HepG2 (cell line): ENCODE measurements around the gene ITGB2. TPM values are rescaled to one million over a fixed set of nuclear protein-coding genes. Genes with fewer than 3 reads are reported as not detected.

Source experiments
- ARID4A ChIP-seq: sonication (generic); formaldehyde crosslinking; IDR thresholded peaks from 2 replicates; pipeline ENCODE4 v1.5.0; 2020; ENCODE audit warnings: mild to moderate bottlenecking, missing genetic modification reagents, borderline replicate concordance
- CBX2 ChIP-seq, 2 experiments: fragments of 200-600 bp in 1 of 2; sonication (generic); formaldehyde crosslinking in 1 of 2; IDR thresholded peaks; 2 replicates each; pipeline versions ENCODE4 v1.7.0 to v1.8.1; 2018 to 2022; ENCODE audit warnings: low read depth in 2 of 2, low read length in 1 of 2, mild to moderate bottlenecking in 1 of 2, missing genetic modification reagents in 1 of 2
- CHD4 ChIP-seq: fragments of 200-600 bp; sonication (generic); IDR thresholded peaks from 2 replicates; pipeline ENCODE4 v1.7.0; 2017; ENCODE audit warnings: mild to moderate bottlenecking, low read length, borderline replicate concordance
- JUND ChIP-seq: sonication (generic); formaldehyde crosslinking; IDR thresholded peaks from 2 replicates; pipeline ENCODE4 v1.8.0; 2022; ENCODE audit warnings: mild to moderate bottlenecking, missing genetic modification reagents
- KLF13 ChIP-seq: sonication (generic); formaldehyde crosslinking; IDR thresholded peaks from 2 replicates; pipeline ENCODE4 v1.4.0; 2020; ENCODE audit warnings: mild to moderate bottlenecking, missing genetic modification reagents
- MLX ChIP-seq: IDR thresholded peaks from 2 replicates; pipeline ENCODE4 v1.6.1; 2016
- NFYB ChIP-seq: sonication (generic); formaldehyde crosslinking; IDR thresholded peaks from 2 replicates; pipeline ENCODE4 v1.4.0; 2020; ENCODE audit warnings: missing genetic modification reagents
- PHF20 ChIP-seq: sonication (generic); formaldehyde crosslinking; IDR thresholded peaks from 2 replicates; pipeline ENCODE4 v1.5.0; 2020; ENCODE audit warnings: mild to moderate bottlenecking, missing genetic modification reagents
- RAD51 ChIP-seq: fragments of 450-650 bp; IDR thresholded peaks from 2 replicates; pipeline ENCODE4 v1.6.1; 2016; ENCODE audit warnings: borderline replicate concordance
- ZBTB1 ChIP-seq: sonication (generic); formaldehyde crosslinking; IDR thresholded peaks from 2 replicates; pipeline ENCODE4 v1.4.0; 2020; ENCODE audit warnings: missing genetic modification reagents, borderline replicate concordance
- ZFP36L2 ChIP-seq: sonication (generic); formaldehyde crosslinking; IDR thresholded peaks from 2 replicates; pipeline ENCODE4 v1.4.0; 2020; ENCODE audit warnings: missing genetic modification reagents
- ZNF12 ChIP-seq: sonication (generic); formaldehyde crosslinking; IDR thresholded peaks from 2 replicates; pipeline ENCODE4 v1.5.0; 2020; ENCODE audit warnings: missing genetic modification reagents
- ZNF318 ChIP-seq: sonication (generic); formaldehyde crosslinking; IDR thresholded peaks from 2 replicates; pipeline ENCODE4 v1.4.0; 2020; ENCODE audit warnings: mild to moderate bottlenecking, missing genetic modification reagents
- ZNF430 ChIP-seq: sonication (generic); formaldehyde crosslinking; IDR thresholded peaks from 2 replicates; pipeline ENCODE4 v1.9.0; 2021; ENCODE audit warnings: mild to moderate bottlenecking, missing genetic modification reagents
- ZNF784 ChIP-seq: sonication (generic); formaldehyde crosslinking; IDR thresholded peaks from 2 replicates; pipeline ENCODE4 v1.5.1; 2020; ENCODE audit warnings: missing genetic modification reagents, mild to moderate bottlenecking, borderline replicate concordance
- polyA plus RNA-seq, 8 experiments: library from polyadenylated mRNA; depleted of rRNA in 3 of 8; stranded (reverse) in 7 of 8; unstranded in 1 of 8; fragments of >200 nt; fragmentation: Illumina TruSeq in 4 of 8; extraction: Trizol in 4 of 8; gene quantifications; 2 replicates each; pipeline versions ENCODE4 v1.2.1 to v1.2.3, GENCODE V29; 2011 to 2016; ENCODE audit warnings: low read depth in 4 of 8, missing spikeins in 1 of 8, mixed read lengths in 1 of 8; ENCODE audit not compliant: insufficient read depth in 1 of 8
- total RNA-seq, 5 experiments: library from RNA; depleted of rRNA; stranded (reverse); fragments of >200 nt; fragmentation: Illumina TruSeq; extraction: Trizol; gene quantifications; 2 replicates each; pipeline ENCODE4 v1.2.3, GENCODE V29; 2016; ENCODE audit warnings: low read depth in 1 of 5

The ITGB2 gene
- total and polyA plus RNA-seq, 2 of the 13 experiments (the other 11 are each of a cell fraction or from before 2014, with no cell fraction given), result 4.2 to 18.0 TPM

- TF ChIP-seq ZNF318, result 0 out of 2 replicates have a peak, but pooled peaks have one; percentile 30
- 0 out of 2 replicates have a peak, but pooled peaks have one; percentile 54 for TF ChIP-seq JUND (CRISPR knock-in tag)
- TF ChIP-seq ZNF12 (CRISPR knock-in tag), result no peak; the same call in 1 of the 2 replicates
- TF ChIP-seq ZNF784, result peak; percentile 68
- no peak for TF ChIP-seq ZFP36L2 (CRISPR knock-in tag)
- peak; percentile 78 for TF ChIP-seq ZNF430
- TF ChIP-seq CBX2 (IDR thresholded peaks at IDR 0.05; ENCODE audit: low read depth, low read length), result no peak
- no peak for TF ChIP-seq CBX2 (CRISPR knock-in tag; IDR thresholded peaks at IDR 0.05; ENCODE audit: low read depth)
- no peak for TF ChIP-seq CHD4
- peak; percentile 45; the same call in 1 of the 2 replicates for TF ChIP-seq NFYB
- TF ChIP-seq RAD51, result no peak
- peak; percentile 94 for TF ChIP-seq ARID4A
- no peak for TF ChIP-seq ZBTB1 (CRISPR knock-in tag)
- no peak for TF ChIP-seq KLF13 (CRISPR knock-in tag)
- TF ChIP-seq PHF20 (CRISPR knock-in tag), result peak; percentile 92
- TF ChIP-seq MLX (CRISPR knock-in tag), result 0 out of 2 replicates have a peak, but pooled peaks have one; percentile 38
Observed at GRCh38 chr21:44939532-44940115, 18.9 kb upstream of the ITGB2 start, which contains the start of gene SLX9 (continued).
